HEK293T (cell line): ENCODE data around the gene CHCHD4.

ENCODE experiments used
- CTCF ChIA-PET: fragments of 350-600 bp; formaldehyde crosslinking; extraction: SDS; loops from one replicate; lab custom pipeline; 2021; ENCODE audit warnings: antibody characterized with exemption, inconsistent platforms; lab: Yijun Ruan, JAX
- POLR2A ChIA-PET: fragments of 350-600 bp; formaldehyde crosslinking; extraction: SDS; loops from one replicate; lab custom pipeline; 2020; ENCODE audit warnings: antibody characterized with exemption, inconsistent platforms; lab: Yijun Ruan, JAX
- DNase-seq: peaks from one replicate; pipeline ENCODE4 v3.0.0; 2012; ENCODE audit warnings: mixed read lengths; ENCODE audit errors: extremely low spot score
- ARNT ChIP-seq: fragments of 450-650 bp; IDR thresholded peaks from 2 replicates; pipeline ENCODE4 v1.6.1; 2017; ENCODE audit warnings: mild to moderate bottlenecking
- BHLHE40 ChIP-seq: fragments of 450-650 bp; IDR thresholded peaks from 2 replicates; pipeline ENCODE4 v1.6.1; 2016; ENCODE audit warnings: mild to moderate bottlenecking, moderate library complexity, borderline replicate concordance
- CTBP1 ChIP-seq: fragments of 450-650 bp; IDR thresholded peaks from 2 replicates; pipeline ENCODE4 v1.6.1; 2016; ENCODE audit warnings: borderline replicate concordance
- ELF4 ChIP-seq: fragments of 450-650 bp; IDR thresholded peaks from 2 replicates; pipeline ENCODE4 v1.6.1; 2017; ENCODE audit warnings: antibody characterized with exemption
- FOXA1 ChIP-seq: fragments of 450-650 bp; IDR thresholded peaks from 2 replicates; pipeline ENCODE4 v1.6.1; 2016; ENCODE audit warnings: mild to moderate bottlenecking
- FOXK2 ChIP-seq: fragments of 450-650 bp; IDR thresholded peaks from 2 replicates; pipeline ENCODE4 v1.6.1; 2016; ENCODE audit warnings: mild to moderate bottlenecking
- FOXM1 ChIP-seq: fragments of 450-650 bp; IDR thresholded peaks from 2 replicates; pipeline ENCODE4 v1.6.1; 2017; ENCODE audit warnings: mild to moderate bottlenecking, borderline replicate concordance
- HDGF ChIP-seq: fragments of 450-650 bp; IDR thresholded peaks from 2 replicates; pipeline ENCODE4 v1.6.1; 2017; ENCODE audit warnings: antibody characterized with exemption, borderline replicate concordance
- L3MBTL2 ChIP-seq: fragments of 450-650 bp; conservative IDR thresholded peaks from 2 replicates; pipeline ENCODE4 v1.6.1; 2016; ENCODE audit warnings: mild to moderate bottlenecking
- LEF1 ChIP-seq: fragments of 450-650 bp; IDR thresholded peaks from 2 replicates; pipeline ENCODE4 v1.6.1; 2017; ENCODE audit warnings: mild to moderate bottlenecking, borderline replicate concordance
- NFRKB ChIP-seq: fragments of 450-650 bp; IDR thresholded peaks from 2 replicates; pipeline ENCODE4 v1.6.1; 2016; ENCODE audit warnings: mild to moderate bottlenecking, moderate library complexity
- PKNOX1 ChIP-seq: fragments of 450-650 bp; IDR thresholded peaks from 2 replicates; pipeline ENCODE4 v1.6.1; 2016
- SP1 ChIP-seq: fragments of 450-650 bp; IDR thresholded peaks from 2 replicates; pipeline ENCODE4 v1.6.1; 2017
- SUZ12 ChIP-seq: fragments of 450-650 bp; IDR thresholded peaks from 2 replicates; pipeline ENCODE4 v1.6.1; 2016; ENCODE audit warnings: mild to moderate bottlenecking
- TARDBP ChIP-seq: fragments of 450-650 bp; IDR thresholded peaks from 2 replicates; pipeline ENCODE4 v1.6.1; 2016
- ZNF384 ChIP-seq: fragments of 450-650 bp; IDR thresholded peaks from 2 replicates; pipeline ENCODE4 v1.6.1; 2016

The CHCHD4 gene

GRCh38 chr3:14154895-14155440 lies 30.3 kb upstream of the CHCHD4 start:
- DNase-seq = no peak
- CTCF ChIA-PET = no interaction called here
- no peak for TF ChIP-seq FOXK2
- TF ChIP-seq ZNF384 = no peak
- TF ChIP-seq TARDBP = no peak
- TF ChIP-seq L3MBTL2 = no peak
- TF ChIP-seq LEF1 = no peak
- no peak for TF ChIP-seq NFRKB
- TF ChIP-seq HDGF = no peak
- TF ChIP-seq FOXM1 = no peak
- no peak for TF ChIP-seq CTBP1
- TF ChIP-seq PKNOX1 = no peak
- no peak for TF ChIP-seq ARNT
- POLR2A ChIA-PET = no interaction called here

GRCh38 chr3:14154276-14154675 lies 29.6 kb upstream of the CHCHD4 start:
- DNase-seq = no peak
- ChIA-PET CTCF (no interaction called here), POLR2A (no interaction called here)
- no peak for TF ChIP-seq ELF4
- no peak for TF ChIP-seq PKNOX1
- TF ChIP-seq ZNF384 = no peak

GRCh38 chr3:14153663-14154062 lies 29.0 kb upstream of the CHCHD4 start:
- ChIA-PET POLR2A (no interaction called here), CTCF (interaction anchor here (0.7 kb wide), 1 partner anchor 266 kb away, joined by 3 read pairs; no protein-coding TSS in a partner anchor)
- DNase-seq = no peak
- TF ChIP-seq TARDBP (no peak), FOXA1 (no peak), ARNT (no peak), FOXK2 (no peak), SP1 (no peak), ZNF384 (no peak), LEF1 (no peak), SUZ12 (no peak), BHLHE40 (no peak), FOXM1 (no peak), CTBP1 (no peak), ELF4 (no peak), HDGF (no peak)

- CTCF ChIA-PET = interaction anchor here (0.7 to 1.0 kb wide), 2 partner anchors 21 to 265 kb away, joined by 3 read pairs; no protein-coding TSS in a partner anchor
- POLR2A ChIA-PET = interaction anchor here (0.9 to 1.0 kb wide), 2 partner anchors 26 to 28 kb away, joined by 3 read pairs; partner anchors contain the start of genes CHCHD4, LSM3, TMEM43 and XPC
- no peak for DNase-seq
- TF ChIP-seq TARDBP (no peak), SUZ12 (no peak), LEF1 (no peak), FOXM1 (no peak), HDGF (no peak), SP1 (no peak), ELF4 (no peak), ZNF384 (no peak), FOXK2 (no peak), PKNOX1 (no peak), BHLHE40 (no peak), L3MBTL2 (no peak), FOXA1 (no peak), ARNT (no peak), CTBP1 (no peak), NFRKB (no peak)
Observed at GRCh38 chr3:14152963-14153355, 28.3 kb upstream of the CHCHD4 start.

- CTCF ChIA-PET = interaction anchor here (1.0 kb wide), 1 partner anchor 20 kb away, joined by 3 read pairs; no protein-coding TSS in a partner anchor
Observed at GRCh38 chr3:14152233-14152962, 27.7 kb upstream of the CHCHD4 start.

More at GRCh38 chr3:14152233-14152962, 27.7 kb upstream of the CHCHD4 start:
- no peak for TF ChIP-seq PKNOX1
- no peak for TF ChIP-seq NFRKB
- no peak for TF ChIP-seq SP1
- no peak for TF ChIP-seq FOXM1
- DNase-seq = no peak
- POLR2A ChIA-PET = interaction anchor here (0.9 to 1.0 kb wide), 2 partner anchors 26 to 27 kb away, joined by 3 read pairs; partner anchors contain the start of genes CHCHD4, LSM3, TMEM43 and XPC
